WTC11 (cell line): ENCODE data around the gene TOR1AIP2. TPM values are rescaled to one million over a fixed set of nuclear protein-coding genes. Genes with fewer than 3 reads are reported as not detected.

Experiments used
- ATAC-seq: fragments of 200-7000 bp; cut with Tn5 transposase; 2 replicates; pipeline ENCODE4 v1.10.0; 2021; ENCODE audit warnings: mild to moderate bottlenecking, moderate library complexity
- CTCF ChIA-PET: fragments of 300-600 bp; sonication (Branson Sonifier 250); formaldehyde crosslinking; loops from one replicate; lab custom pipeline; 2021; ENCODE audit warnings: antibody characterized with exemption; lab: Charles Lee
- POLR2A ChIA-PET: fragments of 350-600 bp; sonication (Branson Sonifier 250); formaldehyde crosslinking; loops from one replicate; lab custom pipeline; 2021; ENCODE audit warnings: antibody characterized with exemption; lab: Charles Lee
- DNase-seq: peaks from one replicate; pipeline ENCODE4 v3.0.0; 2021; ENCODE audit warnings: low spot score
- H3K27ac Mint-ChIP-seq: 2 replicates; pipeline ENCODE4 v1.8.0; 2021; ENCODE audit warnings: mixed read lengths
- H3K27me3 Mint-ChIP-seq: 2 replicates; pipeline ENCODE4 v1.8.0; 2021; ENCODE audit warnings: low read depth, mild to moderate bottlenecking, moderate library complexity, mixed read lengths
- H3K36me3 Mint-ChIP-seq: 2 replicates; pipeline ENCODE4 v1.8.0; 2021; ENCODE audit warnings: mixed read lengths
- H3K4me1 Mint-ChIP-seq: 2 replicates; pipeline ENCODE4 v1.8.0; 2022; ENCODE audit warnings: mixed read lengths
- H3K4me3 Mint-ChIP-seq: 2 replicates; pipeline ENCODE4 v1.8.0; 2021; ENCODE audit warnings: mild to moderate bottlenecking, moderate library complexity, mixed read lengths
- H3K9me3 Mint-ChIP-seq: 2 replicates; pipeline ENCODE4 v1.8.0; 2021; ENCODE audit warnings: mixed read lengths
- CBFB ChIP-seq: sonication (generic); formaldehyde crosslinking; IDR thresholded peaks from 2 replicates; pipeline ENCODE4 v1.8.1; 2022; ENCODE audit warnings: mild to moderate bottlenecking, low read depth, missing genetic modification reagents
- E2F5 ChIP-seq: sonication (generic); formaldehyde crosslinking; IDR thresholded peaks from 2 replicates; pipeline ENCODE4 v1.8.1; 2022; ENCODE audit warnings: mild to moderate bottlenecking, moderate library complexity, missing genetic modification reagents
- ETV6 ChIP-seq: sonication (generic); formaldehyde crosslinking; IDR thresholded peaks from 2 replicates; pipeline ENCODE4 v1.8.1; 2022; ENCODE audit warnings: mild to moderate bottlenecking, missing genetic modification reagents
- FOXJ3 ChIP-seq: sonication (generic); formaldehyde crosslinking; IDR thresholded peaks from 2 replicates; pipeline ENCODE4 v1.9.0; 2021; ENCODE audit warnings: missing genetic modification reagents, mild to moderate bottlenecking, borderline replicate concordance
- FOXP1 ChIP-seq: sonication (generic); formaldehyde crosslinking; IDR thresholded peaks from 2 replicates; pipeline ENCODE4 v1.8.0; 2022; ENCODE audit warnings: missing genetic modification reagents, mild to moderate bottlenecking, moderate library complexity, borderline replicate concordance
- GRHL2 ChIP-seq: fragments of 250-450 bp; sonication (Bioruptor Pico); IDR thresholded peaks from 2 replicates; pipeline ENCODE4 v1.8.0; 2022; ENCODE audit warnings: mild to moderate bottlenecking, moderate library complexity; ENCODE audit not compliant: insufficient replicate concordance, severe bottlenecking
- HMGXB4 ChIP-seq: sonication (generic); formaldehyde crosslinking; IDR thresholded peaks from 2 replicates; pipeline ENCODE4 v1.8.1; 2023; ENCODE audit warnings: mild to moderate bottlenecking, moderate library complexity, missing genetic modification reagents
- IRF2 ChIP-seq: sonication (generic); formaldehyde crosslinking; IDR thresholded peaks from 2 replicates; pipeline ENCODE4 v1.8.0; 2022; ENCODE audit warnings: low read depth, missing genetic modification reagents, borderline replicate concordance
- JUN ChIP-seq: sonication (generic); formaldehyde crosslinking; IDR thresholded peaks from 2 replicates; pipeline ENCODE4 v1.8.0; 2023; ENCODE audit warnings: mild to moderate bottlenecking, missing genetic modification reagents
- KAT7 ChIP-seq: sonication (generic); formaldehyde crosslinking; IDR thresholded peaks from 2 replicates; pipeline ENCODE4 v1.8.1; 2023; ENCODE audit warnings: missing genetic modification reagents, mild to moderate bottlenecking, borderline replicate concordance
- MAX ChIP-seq: sonication (generic); formaldehyde crosslinking; IDR thresholded peaks from 2 replicates; pipeline ENCODE4 v1.8.0; 2022; ENCODE audit warnings: mild to moderate bottlenecking, missing genetic modification reagents
- NFATC4 ChIP-seq: fragments of 250-450 bp; sonication (Bioruptor Pico); IDR thresholded peaks from 2 replicates; pipeline ENCODE4 v1.9.0; 2021; ENCODE audit warnings: mild to moderate bottlenecking
- NFE2L1 ChIP-seq: sonication (generic); formaldehyde crosslinking; IDR thresholded peaks from 2 replicates; pipeline ENCODE4 v1.8.1; 2023; ENCODE audit warnings: missing genetic modification reagents
- NR3C1 ChIP-seq: sonication (generic); formaldehyde crosslinking; conservative IDR thresholded peaks from 2 replicates; pipeline ENCODE4 v1.8.1; 2023; ENCODE audit warnings: low read depth, mild to moderate bottlenecking, missing genetic modification reagents
- PRRX2 ChIP-seq: fragments of 250-450 bp; sonication (Bioruptor Pico); IDR thresholded peaks from 2 replicates; pipeline ENCODE4 v1.8.0; 2021; ENCODE audit warnings: mild to moderate bottlenecking
- RELA ChIP-seq: sonication (generic); formaldehyde crosslinking; IDR thresholded peaks from 2 replicates; pipeline ENCODE4 v1.8.1; 2022; ENCODE audit warnings: missing genetic modification reagents, mild to moderate bottlenecking, borderline replicate concordance
- SMAD3 ChIP-seq: sonication (generic); formaldehyde crosslinking; IDR thresholded peaks from 2 replicates; pipeline ENCODE4 v1.8.0; 2022; ENCODE audit warnings: missing genetic modification reagents, mild to moderate bottlenecking, borderline replicate concordance
- USF2 ChIP-seq: sonication (generic); formaldehyde crosslinking; IDR thresholded peaks from 2 replicates; pipeline ENCODE4 v1.8.1; 2023; ENCODE audit warnings: mild to moderate bottlenecking, missing genetic modification reagents, moderate library complexity
- ZSCAN18 ChIP-seq: fragments of 250-450 bp; sonication (Bioruptor Pico); IDR thresholded peaks from 2 replicates; pipeline ENCODE4 v2.1.2; 2022; ENCODE audit warnings: mild to moderate bottlenecking, moderate library complexity
- total RNA-seq: library from RNA; stranded (reverse); gene quantifications from 3 replicates; pipeline ENCODE4 v1.2.3, GENCODE V29; 2021

TOR1AIP2 gene
- total RNA-seq, 1 experiment from 2014 or later, result 57.2 TPM

GRCh38 chr1:179875596-179876299 lies 1.9 kb downstream of the TOR1AIP2 start:
- TF ChIP-seq USF2 (CRISPR knock-in tag) (no peak), NFE2L1 (CRISPR knock-in tag) (no peak), RELA (CRISPR knock-in tag) (no peak), JUN (CRISPR knock-in tag) (no peak), HMGXB4 (CRISPR knock-in tag) (no peak), FOXP1 (CRISPR knock-in tag) (no peak), CBFB (CRISPR knock-in tag) (no peak), MAX (no peak), PRRX2 (CRISPR knock-in tag) (no peak), KAT7 (CRISPR knock-in tag) (no peak), GRHL2 (CRISPR knock-in tag) (no peak), ZSCAN18 (CRISPR knock-in tag) (no peak), E2F5 (no peak), NR3C1 (CRISPR knock-in tag) (no peak), NFATC4 (CRISPR knock-in tag) (no peak)
- Mint-ChIP-seq H3K27ac (no peak overlapping the region), H3K4me3 (peak overlapping the region; percentile 87; the same call in 1 of the 2 replicates), H3K4me1 (peaks cover 17% of the 10 kb centered on the region), H3K27me3 (no peaks in the 10 kb centered on the region), H3K36me3 (peaks cover 18% of the 10 kb centered on the region), H3K9me3 (no peaks in the 10 kb centered on the region)
- DNase-seq, result no peak
- ChIA-PET CTCF (interaction anchor here (1.0 kb wide), 1 partner anchor 8 kb away, joined by 5 read pairs; no protein-coding TSS in a partner anchor), POLR2A (no interaction called here)
- no peak for ATAC-seq

- H3K4me1 Mint-ChIP-seq, result peaks cover 9% of the 10 kb centered on the region
- H3K36me3 Mint-ChIP-seq, result peaks cover 19% of the 10 kb centered on the region
- no peak for ATAC-seq
- CTCF ChIA-PET, result no interaction called here
- H3K4me3 Mint-ChIP-seq, result no peak overlapping the region
- no peak for DNase-seq
- POLR2A ChIA-PET, result no interaction called here
- TF ChIP-seq SMAD3 (CRISPR knock-in tag) (no peak), ETV6 (CRISPR knock-in tag) (no peak)
- H3K27ac Mint-ChIP-seq, result no peak overlapping the region
- H3K9me3 Mint-ChIP-seq, result no peaks in the 10 kb centered on the region
- H3K27me3 Mint-ChIP-seq, result no peaks in the 10 kb centered on the region
Observed at GRCh38 chr1:179873438-179873851, 4.2 kb downstream of the TOR1AIP2 start.

- H3K36me3 Mint-ChIP-seq, result peaks cover 22% of the 10 kb centered on the region
- no peak overlapping the region for H3K27ac Mint-ChIP-seq
Observed at GRCh38 chr1:179872558-179872957, 5.0 kb downstream of the TOR1AIP2 start.

More at GRCh38 chr1:179872558-179872957, 5.0 kb downstream of the TOR1AIP2 start:
- Mint-ChIP-seq H3K9me3 (no peaks in the 10 kb centered on the region), H3K27me3 (no peaks in the 10 kb centered on the region), H3K4me1 (peaks cover 10% of the 10 kb centered on the region), H3K4me3 (no peak overlapping the region)
- ATAC-seq (no peak), DNase-seq (no peak)
- ChIA-PET POLR2A (no interaction called here), CTCF (no interaction called here)
- no peak for TF ChIP-seq FOXJ3 (CRISPR knock-in tag)
- no peak for TF ChIP-seq GRHL2 (CRISPR knock-in tag)
- TF ChIP-seq IRF2 (CRISPR knock-in tag), result no peak
